Activated CD4-positive, alpha-beta T cell treated with anti-CD3 and anti-CD28 coated beads, Interleukin-2, Interleukin-4, amounts not matched to agents 100 ng/mL and 50 ng/mL, durations not matched to agents 16 hours and 8 hours (primary cell): Measurements from ENCODE around the gene KLK11.

Source experiments
- DNase-seq: peaks from one replicate; pipeline ENCODE4 v3.0.0-alpha.2; 2020; ENCODE audit warnings: low spot score

The KLK11 gene

DNA sequence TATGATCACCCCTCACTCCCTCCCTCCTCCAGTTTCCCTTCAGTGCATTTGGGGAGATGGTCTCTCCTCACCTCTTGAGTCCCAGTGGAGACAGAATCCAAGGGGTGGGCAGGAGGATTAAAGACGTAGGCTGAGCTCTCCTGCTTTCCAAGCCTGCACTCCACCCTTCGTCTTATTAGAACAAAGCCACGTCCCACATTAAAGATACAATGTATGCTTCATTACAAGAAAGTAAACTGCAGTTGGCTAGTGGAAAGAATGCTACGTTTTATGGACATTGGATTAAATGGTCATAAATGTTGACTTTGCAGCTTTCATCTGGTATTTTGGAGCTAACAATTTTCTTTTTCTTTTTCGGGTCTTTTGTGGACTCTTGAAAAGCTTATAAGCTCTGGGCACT is 1.5 kb upstream of the KLK11 start:
- DNase-seq = no peak

DNA sequence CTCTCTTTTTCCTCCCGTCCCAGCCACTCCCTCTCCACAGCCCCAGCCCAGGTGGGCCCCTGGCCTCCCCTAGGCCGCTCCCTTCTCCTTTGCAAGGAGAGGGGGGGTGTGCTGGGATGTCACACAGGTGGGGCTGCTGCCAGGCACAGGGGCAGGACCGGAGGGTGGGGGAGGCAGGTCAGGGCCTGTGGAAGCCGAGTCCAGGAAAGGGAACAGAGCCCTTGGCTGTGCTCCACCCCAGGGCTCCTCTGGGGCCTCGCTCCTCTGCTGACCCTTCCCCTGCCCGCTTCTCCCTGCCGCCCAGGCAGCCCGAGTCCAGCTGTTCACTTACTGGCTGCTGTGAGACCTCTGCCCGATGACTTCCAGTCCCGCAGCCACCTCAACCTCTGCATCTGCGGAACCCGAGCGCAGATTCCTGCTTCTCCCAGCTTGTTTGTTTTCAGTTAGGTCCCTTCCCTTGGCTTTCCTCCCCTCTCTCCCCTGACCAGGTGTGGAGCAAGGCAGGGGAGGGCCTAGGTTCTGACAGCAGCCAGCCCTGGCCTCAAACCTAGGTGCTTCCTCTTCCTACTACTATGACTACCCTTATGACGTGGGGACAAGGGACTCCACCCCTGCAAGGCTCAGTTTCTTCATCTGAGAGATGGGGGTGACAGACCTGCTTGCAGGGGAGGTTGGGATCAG is 850 bp upstream of the KLK11 start:
- no peak for DNase-seq

DNA sequence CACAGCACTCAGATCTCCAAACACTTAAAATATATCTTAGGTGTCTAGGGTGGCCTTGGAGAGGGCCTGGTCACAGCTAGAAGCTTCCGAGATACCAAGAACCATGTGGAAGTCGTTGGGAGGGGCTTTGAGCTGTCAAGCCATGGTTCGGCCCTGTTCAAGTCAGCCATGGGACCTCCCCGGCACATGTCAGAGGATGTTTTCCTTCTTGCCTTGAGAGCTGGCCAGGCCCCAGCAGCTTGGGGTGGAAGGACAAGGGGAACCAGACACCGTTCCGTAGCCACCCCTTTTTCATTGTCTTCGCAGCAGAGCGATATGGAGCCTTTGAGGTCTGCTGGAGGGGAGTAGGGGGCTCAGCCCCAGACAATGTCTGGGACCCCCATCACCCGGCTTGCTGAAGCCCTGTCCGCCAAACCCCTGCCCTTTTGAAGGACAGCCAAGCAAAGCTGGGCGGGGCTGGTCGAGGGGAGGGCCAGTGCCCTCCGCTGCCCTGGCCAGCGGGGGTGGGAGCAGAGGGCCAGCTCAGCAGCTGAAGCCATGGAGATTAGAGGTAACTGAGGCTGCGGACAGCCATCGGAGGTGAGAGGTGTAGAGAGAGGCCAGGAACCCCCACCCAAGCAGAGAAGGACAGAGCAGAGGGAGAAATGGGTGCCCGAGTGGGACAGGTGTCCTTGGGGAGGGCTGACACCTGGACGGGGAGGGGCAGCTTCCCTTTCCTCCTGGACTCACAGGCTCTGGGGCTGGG is 435 bp downstream of the KLK11 start:
- no peak for DNase-seq

DNA sequence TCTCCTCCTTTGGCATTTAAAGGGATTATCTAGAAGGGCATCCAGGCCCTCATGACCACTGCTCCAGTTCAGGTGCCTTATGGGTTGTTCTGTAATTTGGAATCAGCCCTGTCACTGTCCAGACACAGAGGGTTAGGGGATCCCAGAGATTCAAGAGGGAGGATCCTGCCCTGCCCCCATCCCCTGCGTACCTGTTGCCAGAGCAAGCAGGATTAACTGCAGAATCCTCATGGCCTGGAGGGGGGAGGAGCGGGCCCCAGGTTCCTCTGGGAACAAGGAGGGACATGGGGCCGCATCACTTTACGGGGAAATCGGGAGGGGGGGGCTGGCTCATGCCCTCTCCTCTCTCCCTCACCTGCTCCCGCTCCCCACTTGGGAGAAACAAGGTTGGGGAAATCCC is 1.0 kb downstream of the KLK11 start:
- no peak for DNase-seq

DNA sequence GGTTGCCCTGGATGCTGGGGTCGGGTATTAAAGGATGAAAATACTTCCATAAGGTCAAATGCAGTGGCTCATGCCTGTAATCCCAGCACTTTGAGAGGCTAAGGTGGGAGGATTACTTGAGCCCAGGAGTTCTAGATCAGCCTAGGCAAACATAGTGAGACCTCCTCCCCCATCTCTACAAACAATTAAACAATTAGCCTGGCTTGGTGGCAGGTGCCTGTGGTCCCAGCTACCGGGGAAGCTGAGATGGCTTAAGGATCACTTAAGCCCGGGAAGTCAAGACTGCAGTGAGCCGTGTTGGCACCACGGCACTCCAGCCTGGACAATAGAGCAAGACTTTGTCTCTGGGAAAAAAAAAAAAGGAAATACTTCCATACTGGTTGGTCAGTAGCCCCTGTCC is 1.5 kb downstream of the KLK11 start:
- DNase-seq = no peak

DNA sequence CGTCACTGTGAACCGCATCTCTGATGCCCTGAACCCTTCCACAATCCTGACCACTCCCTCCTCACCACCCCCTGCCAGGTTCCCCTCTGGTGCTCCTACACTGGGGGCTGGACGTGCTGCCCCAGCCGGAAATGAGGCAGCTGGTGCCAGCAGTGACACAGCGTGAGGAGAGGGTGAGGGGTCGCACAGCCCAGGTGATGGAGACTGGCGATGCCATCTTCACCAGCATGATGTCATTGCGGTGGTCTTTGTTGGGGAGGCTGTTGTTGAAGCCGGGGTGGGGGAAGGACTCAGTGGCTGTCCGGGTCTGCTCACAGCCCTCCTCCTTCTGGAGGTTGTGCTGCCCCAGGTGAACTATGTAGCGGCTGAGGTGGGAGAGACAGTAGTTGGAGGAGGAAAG is 2.5 kb downstream of the KLK11 start:
- no peak for DNase-seq

DNA sequence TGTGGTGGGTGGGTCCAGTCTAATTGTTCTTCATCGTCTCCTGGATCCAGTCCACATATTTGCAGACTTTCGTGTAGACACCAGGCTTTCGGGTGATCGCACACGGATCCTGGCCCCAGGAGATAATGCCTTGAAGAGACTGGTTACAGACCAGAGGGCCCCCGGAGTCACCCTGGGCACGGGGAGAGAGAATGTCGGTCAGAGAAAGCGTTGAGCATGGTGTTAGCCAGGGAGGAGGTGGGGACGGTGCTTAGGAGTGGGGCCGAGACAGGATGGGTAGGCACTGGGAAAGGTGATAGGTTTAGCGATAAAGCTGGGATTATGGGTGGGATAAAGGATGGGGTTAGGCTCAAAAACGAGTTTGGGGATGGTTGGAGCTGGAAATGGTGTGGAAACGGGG is 3.9 kb downstream of the KLK11 start:
- DNase-seq = no peak

DNA sequence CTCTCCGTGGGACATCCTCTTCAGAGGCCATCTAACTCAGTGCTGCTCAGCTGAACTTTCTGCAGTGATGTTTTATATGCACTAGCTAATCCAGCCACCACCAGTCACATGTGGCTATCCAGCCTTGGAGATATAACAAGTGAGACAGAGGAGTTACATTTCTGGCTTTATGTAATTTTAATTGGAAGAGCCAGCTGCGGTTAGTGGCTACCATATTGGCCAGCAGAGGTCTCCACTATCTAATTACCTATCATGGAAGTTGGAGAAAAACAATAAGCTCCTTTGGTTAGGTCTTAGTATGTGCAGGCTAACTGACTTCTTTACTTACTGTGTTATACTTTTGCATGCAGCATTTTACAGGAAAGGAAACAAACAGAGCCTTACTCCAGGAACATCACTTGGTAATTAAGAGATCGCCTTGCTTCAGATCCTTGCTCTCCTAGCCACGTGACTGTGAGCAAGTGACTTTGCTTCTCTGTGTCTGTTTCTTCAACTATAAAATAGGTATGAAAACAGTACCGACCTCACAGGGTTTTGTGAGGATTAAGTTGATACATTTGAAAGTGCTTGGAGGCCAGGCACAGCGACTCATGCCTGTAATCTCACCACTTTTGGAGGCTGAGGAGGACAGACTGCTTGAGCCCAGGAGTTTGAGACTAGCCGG is 5.3 kb downstream of the KLK11 start:
- DNase-seq = peak; percentile 19

DNA sequence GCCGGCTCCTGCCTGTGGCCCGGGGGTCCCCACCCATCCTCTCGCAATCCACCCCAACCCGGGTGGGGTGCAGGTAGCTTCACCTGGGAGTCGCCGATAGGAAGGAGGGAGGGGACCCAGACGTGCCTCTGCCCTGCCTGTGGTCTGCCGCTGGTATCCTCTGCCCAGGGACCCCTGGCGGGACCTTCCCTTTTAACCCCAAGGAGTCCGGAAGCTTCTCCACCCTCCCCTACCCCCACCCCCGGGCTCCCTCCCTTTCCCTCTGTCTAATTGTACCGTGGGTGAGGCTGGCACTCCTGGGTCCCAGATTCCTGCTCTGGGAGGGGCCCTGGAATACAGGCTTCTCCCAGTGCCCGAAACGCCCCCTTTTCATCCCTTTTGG is 6.9 kb downstream of the KLK11 start, which contains the start of gene KLK10:
KLK10 (minus strand) TSS at position 166 of the 382 bp plus-strand sequence. CDS start 579 bp downstream, outside the sequence.
- no peak for DNase-seq

DNA sequence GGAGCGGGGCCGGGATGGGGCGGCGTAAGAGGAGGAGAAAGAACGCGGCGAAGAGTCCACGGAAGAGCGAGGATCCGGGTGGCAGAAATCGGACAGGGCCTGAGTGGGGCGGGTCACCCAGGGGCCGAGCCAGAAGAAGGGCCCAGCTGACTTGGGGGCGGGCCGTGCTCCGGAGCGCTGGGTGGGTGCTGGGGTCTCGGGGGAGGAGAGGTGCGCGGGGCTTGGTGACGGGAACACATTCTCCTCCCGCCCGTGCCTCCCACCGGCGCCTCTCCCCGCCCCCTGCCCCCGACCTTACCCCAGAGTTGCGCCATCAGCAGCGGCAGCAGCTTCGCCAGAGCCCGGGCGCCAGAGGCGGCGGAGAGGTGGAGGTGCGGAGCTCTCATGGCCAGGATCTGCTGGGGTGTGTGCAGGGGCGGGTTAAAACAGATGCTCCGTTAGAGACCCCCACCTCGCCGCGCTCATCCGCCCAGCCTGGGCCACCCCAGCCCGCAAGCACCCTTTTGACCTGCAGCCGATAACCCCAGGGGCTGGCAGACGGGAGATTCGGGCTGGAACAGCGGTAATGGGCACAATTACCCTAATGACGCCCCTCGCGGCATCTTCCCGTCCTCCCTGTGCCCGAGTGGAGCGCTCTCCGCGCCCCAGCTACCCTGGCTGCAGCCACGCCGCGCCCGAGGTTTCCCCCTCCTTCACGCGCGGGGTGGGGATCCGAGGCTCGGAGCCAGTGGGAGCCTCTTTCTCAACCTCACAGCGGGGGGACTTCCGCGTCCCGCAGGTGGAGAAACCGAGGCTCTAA is 7.5 kb downstream of the KLK11 start:
- DNase-seq = no peak

DNA sequence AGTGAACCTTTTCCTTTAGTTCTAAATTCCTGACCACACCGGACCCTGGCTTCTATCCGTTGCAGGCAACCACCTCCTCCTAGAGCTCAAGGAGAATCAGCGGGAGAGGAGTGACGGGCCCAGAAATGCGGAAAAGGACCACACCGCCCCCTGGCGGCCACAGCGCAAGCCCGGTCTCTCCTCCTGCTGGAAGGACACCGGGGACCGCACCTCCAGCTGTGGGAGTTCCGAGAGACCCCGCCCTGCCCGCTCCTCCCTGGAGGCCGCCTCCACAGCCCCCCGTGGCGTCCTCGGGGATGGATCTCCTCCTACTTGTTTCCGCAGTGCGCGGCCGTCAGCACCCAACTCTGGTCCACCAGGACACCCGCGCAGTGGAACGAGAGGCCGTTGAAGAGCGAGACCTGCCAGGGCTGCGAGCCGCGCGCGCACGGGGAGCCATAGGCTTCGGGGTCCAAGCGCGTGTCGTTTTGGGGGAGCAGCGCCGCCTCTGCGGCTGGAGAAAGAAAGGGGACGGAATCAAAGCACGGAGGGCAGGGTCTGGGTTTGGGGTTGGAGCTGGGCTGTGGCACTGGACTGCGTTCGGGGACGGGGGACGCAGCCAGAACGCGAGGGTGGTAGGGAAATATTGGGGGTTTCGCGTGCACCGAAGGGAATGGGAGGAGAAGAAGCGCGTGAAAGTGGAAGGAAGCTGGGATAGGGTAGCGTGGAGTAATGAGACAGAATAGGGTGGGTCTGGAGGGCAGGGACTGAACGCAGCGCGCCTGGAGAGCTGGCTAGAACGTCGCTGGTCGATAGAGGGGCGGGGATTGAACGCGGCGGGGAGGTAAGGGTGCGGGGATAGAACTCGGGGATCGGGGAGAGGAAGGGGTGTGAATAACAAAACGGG is 9.4 kb downstream of the KLK11 start:
- DNase-seq = no peak

DNA sequence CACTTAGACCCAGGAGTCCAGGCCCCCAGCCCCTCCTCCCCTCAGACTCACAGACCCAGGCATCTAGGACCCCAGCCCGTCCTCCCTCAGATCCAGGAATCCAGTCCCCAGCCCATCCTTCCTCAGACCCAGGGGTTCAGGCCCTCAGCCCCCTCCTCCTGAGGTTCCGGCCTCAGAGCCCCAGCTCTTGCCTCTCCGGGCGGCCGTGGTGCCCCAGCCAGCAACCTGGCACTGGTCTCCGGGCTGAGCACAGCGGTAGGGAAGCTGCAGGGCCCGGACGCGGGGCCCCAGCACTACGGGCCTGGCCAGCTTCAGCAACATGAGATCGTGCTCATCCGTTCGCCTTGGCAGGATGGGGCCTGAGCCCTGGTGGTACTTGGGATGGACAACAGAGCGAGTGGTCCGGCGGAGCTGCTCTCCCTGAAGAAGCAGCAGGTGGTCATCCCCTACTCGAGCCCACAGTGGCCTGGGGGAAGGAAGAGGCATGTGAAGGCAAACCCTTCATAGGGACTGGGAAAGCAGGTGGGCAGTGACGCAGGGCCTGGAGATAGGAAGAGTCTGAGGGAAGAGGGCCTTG is 10.6 kb downstream of the KLK11 start:
- DNase-seq = no peak

DNA sequence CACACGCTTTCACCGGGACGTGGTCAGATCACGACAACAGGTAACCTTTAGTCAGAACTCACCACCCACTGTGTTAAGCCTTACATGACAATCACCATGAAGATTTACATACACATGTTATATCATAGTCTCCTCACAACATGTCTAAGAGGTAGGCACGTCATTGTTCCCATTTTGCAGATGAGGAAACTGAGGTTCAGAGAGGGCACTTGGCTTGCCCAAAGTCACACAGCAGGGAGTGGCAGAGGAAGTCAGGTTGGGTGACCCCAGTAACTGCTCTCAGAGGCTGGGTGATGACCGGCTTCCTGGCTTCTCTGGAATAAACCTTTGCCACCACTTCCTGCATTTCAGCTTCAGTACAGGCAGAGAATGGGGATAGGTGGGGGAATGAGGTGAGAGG is 12.2 kb downstream of the KLK11 start:
- no peak for DNase-seq

DNA sequence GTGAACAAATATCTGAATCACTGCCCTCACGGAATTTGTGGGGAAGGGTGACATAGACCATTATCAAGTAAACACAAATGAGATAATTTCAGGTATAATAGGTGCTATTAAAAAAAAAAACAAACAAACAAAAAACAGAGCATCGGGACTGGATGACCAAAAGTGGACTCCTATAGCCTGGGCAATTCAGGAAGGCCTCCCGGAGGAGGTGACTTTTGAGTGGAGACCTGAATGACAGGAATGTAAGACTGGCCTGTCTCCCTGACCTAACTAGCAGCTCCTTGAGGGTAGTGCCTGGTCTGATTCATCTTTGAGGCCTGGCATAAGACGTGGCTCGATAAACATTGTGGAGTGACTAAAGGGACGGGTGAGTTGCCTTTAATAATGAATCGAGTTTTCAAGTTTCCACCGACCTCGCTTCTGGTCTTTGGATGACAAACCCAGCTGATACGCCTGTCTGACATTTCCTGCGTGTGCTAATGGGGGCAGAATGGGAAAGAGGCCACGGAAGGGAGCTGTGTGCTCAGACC is 13.7 kb downstream of the KLK11 start:
- no peak for DNase-seq

DNA sequence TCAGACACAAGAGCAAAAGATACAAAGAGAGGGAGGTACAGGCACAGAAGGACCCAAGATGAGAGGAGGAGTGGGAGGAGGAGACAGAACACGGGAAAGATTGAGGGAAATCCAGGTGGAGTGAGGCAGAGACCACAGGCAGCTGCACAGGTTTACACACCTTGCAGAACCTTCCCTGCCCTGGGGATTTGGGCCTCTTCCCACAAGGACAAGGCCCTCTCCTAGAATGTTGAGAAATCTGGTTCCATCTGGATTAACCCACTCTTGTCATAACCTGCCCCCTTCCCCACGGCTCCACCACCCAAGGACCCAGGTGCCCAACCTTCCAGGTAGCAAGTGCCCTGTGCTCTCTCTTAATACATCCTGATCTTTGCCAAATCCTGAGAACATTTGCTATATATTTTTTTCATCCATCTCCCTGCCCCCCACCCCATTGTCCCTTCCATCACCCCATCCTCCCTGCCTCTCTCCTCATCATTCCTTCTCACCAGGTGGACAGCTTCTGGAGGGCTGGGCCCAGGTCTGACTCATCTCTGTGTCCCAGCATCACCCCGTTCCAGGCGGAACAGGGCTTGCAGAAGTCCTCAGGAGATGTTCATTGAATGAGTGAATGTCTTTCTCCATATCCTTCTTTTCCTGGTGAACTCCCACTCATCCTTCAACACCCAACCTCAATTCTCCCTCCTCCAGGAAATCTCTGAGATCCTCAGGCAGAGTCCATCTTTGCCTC is 16.2 kb downstream of the KLK11 start:
- no peak for DNase-seq

DNA sequence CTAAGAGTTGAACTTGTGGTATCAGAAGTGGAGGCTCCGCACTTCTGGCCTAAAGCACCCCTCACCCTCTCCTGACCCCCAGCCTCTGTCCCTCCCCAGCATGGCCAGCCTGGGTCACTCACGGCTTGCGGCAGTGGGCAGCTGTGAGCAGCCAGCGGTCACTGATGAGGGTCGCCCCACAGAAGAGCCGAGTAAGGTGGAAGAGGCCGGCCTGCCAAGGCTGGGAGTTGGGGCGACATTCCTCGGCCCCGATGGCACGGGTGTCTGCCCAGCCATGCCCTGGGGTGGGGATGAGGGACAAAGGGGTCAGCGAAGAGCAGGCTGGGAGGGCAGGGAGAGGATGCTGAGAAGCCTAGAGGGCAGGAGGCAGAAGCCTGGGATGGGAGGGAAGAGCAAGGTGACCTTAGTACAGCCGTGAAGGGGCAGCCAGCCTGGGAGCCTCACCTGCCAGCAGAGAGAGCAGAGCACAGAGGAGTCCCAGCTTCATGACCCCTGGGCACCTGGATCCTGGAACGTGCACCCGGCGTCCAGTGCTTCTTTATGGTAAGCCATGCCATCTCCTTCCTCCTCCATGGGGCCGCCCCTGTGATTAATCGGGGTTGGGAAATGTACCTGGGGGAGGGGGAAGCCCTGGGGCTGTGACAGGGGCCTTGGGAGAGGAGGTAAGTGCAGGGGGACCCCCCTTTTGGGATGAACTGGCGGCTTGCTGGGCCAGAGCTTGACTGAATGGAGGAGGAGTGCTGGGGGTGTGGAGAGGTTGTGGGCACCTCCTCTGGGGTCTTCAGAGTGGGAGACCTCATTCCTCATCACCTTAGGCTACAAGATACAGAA is 17.1 kb downstream of the KLK11 start:
- DNase-seq = no peak

DNA sequence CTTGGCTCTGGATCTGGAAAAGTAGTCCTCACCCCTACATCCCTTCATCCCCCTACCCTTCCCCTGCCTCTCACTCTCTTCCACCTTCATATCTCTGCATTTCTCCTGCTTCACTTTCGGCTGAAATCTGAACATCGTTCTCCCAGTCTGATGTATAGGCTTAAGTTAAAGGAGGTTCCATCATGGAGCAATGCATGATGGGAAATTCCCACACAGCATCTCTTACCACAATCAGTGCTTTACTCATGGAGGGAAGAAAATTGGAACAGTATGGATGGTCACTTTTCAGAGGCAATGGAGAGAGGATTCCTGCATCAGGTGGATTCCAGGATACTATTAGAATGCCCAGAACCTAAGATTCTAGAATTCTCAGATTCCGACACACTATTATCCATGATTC is 18.9 kb downstream of the KLK11 start:
- no peak for DNase-seq

DNA sequence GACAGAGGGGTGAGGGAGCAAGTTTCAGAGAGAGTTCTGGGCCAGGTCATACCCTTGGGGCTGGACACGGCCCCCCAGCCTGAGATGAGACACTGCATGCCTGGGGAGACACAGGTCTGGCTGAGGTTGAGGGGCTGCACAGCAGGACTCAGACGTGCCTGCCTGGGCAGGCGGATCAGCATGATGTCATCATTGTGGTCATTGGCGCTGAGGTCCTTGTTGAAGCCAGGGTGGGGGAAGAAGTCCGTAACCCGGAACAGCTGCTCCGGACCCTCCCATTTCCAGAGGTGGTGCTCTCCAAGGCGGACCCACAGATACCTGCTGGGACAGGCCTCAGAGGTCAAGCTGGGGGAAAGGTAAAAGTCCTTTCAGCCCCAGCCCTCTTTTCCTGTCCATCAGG is 20.0 kb downstream of the KLK11 start:
- no peak for DNase-seq

DNA sequence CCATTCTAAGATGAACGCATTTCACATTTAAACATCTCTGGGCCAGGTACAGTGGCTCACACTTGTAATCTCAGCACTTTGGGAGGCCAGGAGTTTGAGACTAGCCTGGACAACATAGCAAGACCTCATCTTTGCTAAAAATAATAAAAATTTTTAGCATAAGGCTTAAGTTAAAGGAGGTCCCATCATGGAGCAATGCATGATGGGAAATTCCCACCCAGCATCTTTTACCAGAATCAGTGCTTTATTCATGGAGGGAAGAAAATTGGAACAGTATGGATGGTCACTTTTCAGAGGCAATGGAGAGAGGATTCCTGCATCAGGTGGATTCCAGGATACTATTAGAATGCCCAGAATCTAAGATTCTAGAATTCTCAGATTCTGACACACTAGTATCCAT is 21.2 kb downstream of the KLK11 start:
- DNase-seq = no peak
